Skeletal muscle tissue (tissue), 4 donors: ENCODE data around the gene C4orf50. TPM values are rescaled to one million over a fixed set of nuclear protein-coding genes. Genes with fewer than 3 reads are reported as not detected.
"Not testable (repeated sequence)": the region's sequence is repeated elsewhere in the genome, so short reads cannot be mapped to it uniquely, and the experiment has no call there.

Experiments
- H3K27ac ChIP-seq: one replicate; pipeline ENCODE4 v1.7.0; 2013; ENCODE audit warnings: mild to moderate bottlenecking, low read depth, low read length, inconsistent platforms
- H3K27me3 ChIP-seq, 3 donors: one replicate each; pipeline ENCODE4 v1.7.0; 2013; ENCODE audit warnings: low read length in 3 of 3; ENCODE audit not compliant: control insufficient read depth in 3 of 3, insufficient read depth in 3 of 3
- H3K36me3 ChIP-seq, 3 donors: one replicate each; pipeline ENCODE4 v1.7.0; 2013; ENCODE audit warnings: low read length in 3 of 3; ENCODE audit not compliant: control insufficient read depth in 3 of 3, insufficient read depth in 3 of 3
- H3K4me1 ChIP-seq, 3 donors: one replicate each; pipeline ENCODE4 v1.7.0; 2013; ENCODE audit warnings: low read length in 3 of 3, mild to moderate bottlenecking in 3 of 3; ENCODE audit not compliant: control insufficient read depth in 3 of 3, insufficient read depth in 3 of 3
- H3K4me3 ChIP-seq, 3 donors: one replicate each; pipeline ENCODE4 v1.7.0; 2013; ENCODE audit warnings: low read length in 3 of 3
- H3K9ac ChIP-seq, 3 donors: one replicate each; pipeline ENCODE4 v1.7.0; 2013; ENCODE audit warnings: low read length in 3 of 3, mild to moderate bottlenecking in 3 of 3, moderate library complexity in 2 of 3, low read depth in 1 of 3
- H3K9me3 ChIP-seq, 3 donors: one replicate each; pipeline ENCODE4 v1.7.0; 2013; ENCODE audit warnings: low read length in 3 of 3; ENCODE audit not compliant: control insufficient read depth in 3 of 3
- total RNA-seq: library from RNA; depleted of rRNA; stranded (reverse); fragments of >200 nt; gene quantifications from one replicate; pipeline ENCODE4 v1.2.3, GENCODE V29; 2014
- donor health status: Osteomylitis.

Gene C4orf50
- total RNA-seq, 1 donor from 2014 or later, result not detected

GRCh38 chr4:6008092-6008551 lies 10.1 kb downstream of the C4orf50 start:
- H3K9ac ChIP-seq, result no peak overlapping the region
- H3K4me1 ChIP-seq, result peaks cover 0 to 2% (median 0%) of the 10 kb centered on the region in 3 donors
- peaks cover 29 to 55% (median 29%) of the 10 kb centered on the region in 3 donors for H3K27me3 ChIP-seq
- H3K36me3 ChIP-seq, result no peaks in the 10 kb centered on the region
- H3K9me3 ChIP-seq, result no peaks in the 10 kb centered on the region
- H3K4me3 ChIP-seq, result no peak overlapping the region
- no peak overlapping the region for H3K27ac ChIP-seq

- no peaks in the 10 kb centered on the region for H3K36me3 ChIP-seq
- no peak overlapping the region for H3K9ac ChIP-seq
- H3K4me3 ChIP-seq, result no peak overlapping the region
- no peaks in the 10 kb centered on the region for H3K4me1 ChIP-seq
- peaks cover 25 to 61% (median 33%) of the 10 kb centered on the region in 3 donors for H3K27me3 ChIP-seq
- H3K9me3 ChIP-seq, result no peaks in the 10 kb centered on the region
- H3K27ac ChIP-seq, result no peak overlapping the region
Observed at GRCh38 chr4:6005175-6005574, 13.1 kb downstream of the C4orf50 start.

- H3K4me1 ChIP-seq, H3K27ac ChIP-seq, H3K4me3 ChIP-seq, H3K36me3 ChIP-seq, H3K9me3 ChIP-seq, H3K9ac ChIP-seq: not testable (repeated sequence)
- H3K27me3 ChIP-seq, result peaks cover 22 to 61% (median 28%) of the 10 kb centered on the region in 3 donors
Observed at GRCh38 chr4:6003485-6003884, 14.7 kb downstream of the C4orf50 start.

GRCh38 chr4:6002926-6003325 lies 15.3 kb downstream of the C4orf50 start:
- H3K27ac ChIP-seq, result no peak overlapping the region
- H3K4me1 ChIP-seq, result no peaks in the 10 kb centered on the region
- no peak overlapping the region for H3K9ac ChIP-seq
- no peak overlapping the region for H3K4me3 ChIP-seq
- H3K36me3 ChIP-seq, result no peaks in the 10 kb centered on the region
- H3K27me3 ChIP-seq, result peaks cover 24 to 56% (median 25%) of the 10 kb centered on the region in 3 donors
- no peaks in the 10 kb centered on the region for H3K9me3 ChIP-seq

GRCh38 chr4:6002492-6002833 lies 15.8 kb downstream of the C4orf50 start:
- Histone ChIP-seq H3K36me3 (no peaks in the 10 kb centered on the region), H3K4me1 (no peaks in the 10 kb centered on the region), H3K4me3 (no peak overlapping the region), H3K9ac (no peak overlapping the region), H3K27ac (no peak overlapping the region), H3K27me3 (peaks cover 24 to 54% (median 25%) of the 10 kb centered on the region in 3 donors), H3K9me3 (no peaks in the 10 kb centered on the region)

- no peak overlapping the region for H3K4me3 ChIP-seq
- no peaks in the 10 kb centered on the region for H3K36me3 ChIP-seq
- no peaks in the 10 kb centered on the region for H3K4me1 ChIP-seq
- no peak overlapping the region for H3K9ac ChIP-seq
- no peak overlapping the region for H3K27ac ChIP-seq
- peaks cover 21 to 50% (median 22%) of the 10 kb centered on the region in 3 donors for H3K27me3 ChIP-seq
- H3K9me3 ChIP-seq, result no peaks in the 10 kb centered on the region
Observed at GRCh38 chr4:6001680-6002491, 16.3 kb downstream of the C4orf50 start.

- Histone ChIP-seq H3K4me3 (no peak overlapping the region), H3K27me3 (peaks cover 11 to 44% (median 18%) of the 10 kb centered on the region in 3 donors), H3K4me1 (no peaks in the 10 kb centered on the region), H3K27ac (no peak overlapping the region), H3K36me3 (no peaks in the 10 kb centered on the region), H3K9me3 (no peaks in the 10 kb centered on the region), H3K9ac (no peak overlapping the region)
Observed at GRCh38 chr4:5999830-6000365, 18.3 kb downstream of the C4orf50 start.

- Histone ChIP-seq H3K9ac (no peak overlapping the region), H3K27ac (no peak overlapping the region), H3K4me3 (no peak overlapping the region), H3K27me3 (peaks cover 11 to 46% (median 18%) of the 10 kb centered on the region in 3 donors), H3K4me1 (no peaks in the 10 kb centered on the region), H3K36me3 (no peaks in the 10 kb centered on the region), H3K9me3 (no peaks in the 10 kb centered on the region)
Observed at GRCh38 chr4:5999356-5999755, 18.9 kb downstream of the C4orf50 start.

- Histone ChIP-seq H3K9me3 (no peaks in the 10 kb centered on the region), H3K36me3 (no peaks in the 10 kb centered on the region), H3K4me1 (no peaks in the 10 kb centered on the region), H3K27ac (no peak overlapping the region), H3K27me3 (peaks cover 14 to 49% (median 23%) of the 10 kb centered on the region in 3 donors), H3K9ac (no peak overlapping the region), H3K4me3 (no peak overlapping the region)
Observed at GRCh38 chr4:5998333-5998936, 19.8 kb downstream of the C4orf50 start.

GRCh38 chr4:5996641-5997040 lies 21.6 kb downstream of the C4orf50 start:
- Histone ChIP-seq H3K4me1 (no peaks in the 10 kb centered on the region), H3K27me3 (peaks cover 14 to 49% (median 26%) of the 10 kb centered on the region in 3 donors), H3K36me3 (no peaks in the 10 kb centered on the region)

More at GRCh38 chr4:5996641-5997040, 21.6 kb downstream of the C4orf50 start:
- no peaks in the 10 kb centered on the region for H3K9me3 ChIP-seq
- no peak overlapping the region for H3K9ac ChIP-seq
- no peak overlapping the region for H3K4me3 ChIP-seq
- no peak overlapping the region for H3K27ac ChIP-seq
